Naive thymus-derived CD8-positive, alpha-beta T cell (primary cell): ENCODE data around the gene ZBTB18. TPM values are rescaled to one million over a fixed set of nuclear protein-coding genes. Genes with fewer than 3 reads are reported as not detected.

ENCODE experiments used
- ATAC-seq, 2 donors: fragments of 150-1000 bp; cut with Tn5 transposase in 1 of 2; sonication (Bioruptor Pico), chemical (Tn5 transposase) in 1 of 2; 1 replicate in 1 of 2; 2 replicates in 1 of 2; pipeline ENCODE4 v1.10.0; 2021; ENCODE audit warnings: mild to moderate bottlenecking in 2 of 2, moderate library complexity in 2 of 2
- POLR2A ChIA-PET: fragments of 350-600 bp; sonication (Branson Sonifier 250); formaldehyde crosslinking; loops from one replicate; lab custom pipeline; 2021; ENCODE audit warnings: antibody characterized with exemption; lab: Charles Lee
- DNase-seq, 10 donors: peaks; one replicate each; pipeline versions ENCODE4 v3.0.0 to v3.0.0-alpha.2; 2020 to 2022
- H3K27ac Mint-ChIP-seq, 10 donors: one replicate each; pipeline ENCODE4 v1.8.0; 2020 to 2022; ENCODE audit warnings: mild to moderate bottlenecking in 10 of 10, mixed read lengths in 10 of 10, moderate library complexity in 4 of 10, inconsistent platforms in 1 of 10
- H3K27me3 Mint-ChIP-seq, 5 donors: one replicate each; pipeline ENCODE4 v1.8.0; 2021 to 2022; ENCODE audit warnings: mixed read lengths in 5 of 5
- H3K36me3 Mint-ChIP-seq, 3 donors: one replicate each; pipeline ENCODE4 v1.8.0; 2020 to 2022; ENCODE audit warnings: mixed read lengths in 3 of 3, mild to moderate bottlenecking in 2 of 3, inconsistent platforms in 1 of 3
- H3K4me1 Mint-ChIP-seq, 4 donors: one replicate each; pipeline ENCODE4 v1.8.0; 2021 to 2022; ENCODE audit warnings: mixed read lengths in 4 of 4
- H3K4me3 Mint-ChIP-seq, 10 donors: one replicate each; pipeline ENCODE4 v1.8.0; 2020 to 2022; ENCODE audit warnings: mild to moderate bottlenecking in 10 of 10, mixed read lengths in 10 of 10, moderate library complexity in 6 of 10, inconsistent platforms in 1 of 10
- H3K9me3 Mint-ChIP-seq, 9 donors: one replicate each; pipeline ENCODE4 v1.8.0; 2020 to 2022; ENCODE audit warnings: mixed read lengths in 9 of 9, mild to moderate bottlenecking in 3 of 9, inconsistent platforms in 1 of 9, moderate library complexity in 1 of 9
- polyA plus RNA-seq, 3 donors: library from polyadenylated mRNA; unstranded; fragments of 300-500 nt; fragmentation: Illumina TruSeq; gene quantifications; one replicate each; pipeline ENCODE4 v1.2.3, GENCODE V29; 2021
- total RNA-seq, 8 experiments: library from RNA in 2 of 8; stranded (reverse) in 2 of 8; gene quantifications; one replicate each; pipeline ENCODE4 v1.2.3 and lab custom pipeline; 2021 to 2026

The ZBTB18 gene
- total and polyA plus RNA-seq, 5 experiments from 2014 or later = 2.7 to 71.8 (median 5.0) TPM

GRCh38 chr1:244019982-244020485 is 31.0 kb upstream of the ZBTB18 start:
- Mint-ChIP-seq H3K27me3 (peaks cover 0 to 5% (median 0%) of the 10 kb centered on the region in 5 donors), H3K4me3 (no peak overlapping the region), H3K27ac (no peak overlapping the region), H3K9me3 (peaks cover 0 to 13% (median 0%) of the 10 kb centered on the region in 9 donors), H3K4me1 (no peaks in the 10 kb centered on the region), H3K36me3 (peaks cover 0 to 5% (median 0%) of the 10 kb centered on the region in 3 donors)
- DNase-seq (no peak), ATAC-seq (no peak)
- POLR2A ChIA-PET = interaction anchor here (0.6 kb wide), 2 partner anchors 28 to 349 kb away, joined by 3 to 5 read pairs; no protein-coding TSS in a partner anchor

- Mint-ChIP-seq H3K27ac (no peak overlapping the region), H3K4me3 (no peak overlapping the region)
- POLR2A ChIA-PET = no interaction called here
Measured at GRCh38 chr1:244021427-244021826, 29.7 kb upstream of the ZBTB18 start.

GRCh38 chr1:244022311-244022710 is 28.8 kb upstream of the ZBTB18 start:
- no peak overlapping the region for H3K27ac Mint-ChIP-seq
- no peak for ATAC-seq
- H3K9me3 Mint-ChIP-seq = peaks cover 0 to 13% (median 0%) of the 10 kb centered on the region in 9 donors
- H3K4me3 Mint-ChIP-seq = no peak overlapping the region
- POLR2A ChIA-PET = no interaction called here
- peaks cover 0 to 5% (median 0%) of the 10 kb centered on the region in 3 donors for H3K36me3 Mint-ChIP-seq
- no peak for DNase-seq
- H3K4me1 Mint-ChIP-seq = no peaks in the 10 kb centered on the region
- H3K27me3 Mint-ChIP-seq = peaks cover 0 to 5% (median 0%) of the 10 kb centered on the region in 5 donors

More at GRCh38 chr1:244021427-244021826, 29.7 kb upstream of the ZBTB18 start:
- ATAC-seq (no peak), DNase-seq (no peak)
- peaks cover 0 to 13% (median 0%) of the 10 kb centered on the region in 9 donors for H3K9me3 Mint-ChIP-seq
- no peaks in the 10 kb centered on the region for H3K4me1 Mint-ChIP-seq
- peaks cover 0 to 5% (median 0%) of the 10 kb centered on the region in 5 donors for H3K27me3 Mint-ChIP-seq
- peaks cover 0 to 5% (median 0%) of the 10 kb centered on the region in 3 donors for H3K36me3 Mint-ChIP-seq

GRCh38 chr1:244022864-244023440 is 28.1 kb upstream of the ZBTB18 start:
- Mint-ChIP-seq H3K27ac (peak overlapping the region in 1 of 10 donors; percentile 30), H3K4me3 (no peak overlapping the region), H3K36me3 (peaks cover 0 to 5% (median 0%) of the 10 kb centered on the region in 3 donors), H3K9me3 (peaks cover 0 to 11% (median 0%) of the 10 kb centered on the region in 9 donors), H3K27me3 (peaks cover 0 to 5% (median 0%) of the 10 kb centered on the region in 5 donors), H3K4me1 (no peaks in the 10 kb centered on the region)
- POLR2A ChIA-PET = no interaction called here
- no peak for ATAC-seq
- DNase-seq = no peak

GRCh38 chr1:244027491-244028145 is 23.5 kb upstream of the ZBTB18 start:
- no peak for DNase-seq
- H3K27me3 Mint-ChIP-seq = peaks cover 0 to 1% (median 0%) of the 10 kb centered on the region in 5 donors
- no peaks in the 10 kb centered on the region for H3K9me3 Mint-ChIP-seq
- no peaks in the 10 kb centered on the region for H3K4me1 Mint-ChIP-seq
- no peak for ATAC-seq
- POLR2A ChIA-PET = no interaction called here
- no peak overlapping the region for H3K27ac Mint-ChIP-seq
- H3K36me3 Mint-ChIP-seq = no peaks in the 10 kb centered on the region
- no peak overlapping the region for H3K4me3 Mint-ChIP-seq

DNA sequence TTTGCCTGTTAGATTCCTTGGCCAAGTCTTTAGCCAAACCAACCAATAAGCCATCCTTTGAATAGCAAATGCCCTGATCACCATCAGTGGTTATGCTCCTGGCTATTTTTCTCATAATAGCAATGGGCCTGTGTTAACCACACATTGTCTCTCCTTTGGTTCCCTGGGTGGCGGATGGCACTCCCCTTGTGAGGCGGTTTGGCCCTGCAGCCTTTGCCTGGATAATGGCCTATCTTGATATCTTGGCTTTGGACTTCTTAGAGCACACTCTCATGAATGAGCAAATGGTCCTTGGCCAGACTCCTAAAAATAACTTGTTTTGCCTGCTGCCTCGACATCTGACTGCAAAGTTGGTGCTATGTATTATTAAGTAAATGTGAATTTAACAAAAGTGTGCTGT is 22.4 kb upstream of the ZBTB18 start:
- POLR2A ChIA-PET = no interaction called here
- no peaks in the 10 kb centered on the region for H3K36me3 Mint-ChIP-seq
- DNase-seq = no peak
- no peaks in the 10 kb centered on the region for H3K4me1 Mint-ChIP-seq
- H3K9me3 Mint-ChIP-seq = no peaks in the 10 kb centered on the region
- no peak overlapping the region for H3K27ac Mint-ChIP-seq
- H3K4me3 Mint-ChIP-seq = no peak overlapping the region
- ATAC-seq = no peak
- H3K27me3 Mint-ChIP-seq = peaks cover 0 to 4% (median 1%) of the 10 kb centered on the region in 5 donors

- POLR2A ChIA-PET = no interaction called here
Measured at GRCh38 chr1:244029124-244029523, 22.0 kb upstream of the ZBTB18 start.

GRCh38 chr1:244030481-244031040 is 20.5 kb upstream of the ZBTB18 start:
- POLR2A ChIA-PET = no interaction called here
- no peak for DNase-seq
- no peaks in the 10 kb centered on the region for H3K4me1 Mint-ChIP-seq
- H3K27ac Mint-ChIP-seq = no peak overlapping the region
- H3K27me3 Mint-ChIP-seq = peaks cover 0 to 5% (median 1%) of the 10 kb centered on the region in 5 donors
- H3K36me3 Mint-ChIP-seq = no peaks in the 10 kb centered on the region
- H3K9me3 Mint-ChIP-seq = no peaks in the 10 kb centered on the region
- no peak overlapping the region for H3K4me3 Mint-ChIP-seq
- no peak for ATAC-seq

More at GRCh38 chr1:244029124-244029523, 22.0 kb upstream of the ZBTB18 start:
- ATAC-seq (no peak), DNase-seq (no peak)
- H3K4me3 Mint-ChIP-seq = no peak overlapping the region
- no peaks in the 10 kb centered on the region for H3K36me3 Mint-ChIP-seq
- no peak overlapping the region for H3K27ac Mint-ChIP-seq
- no peaks in the 10 kb centered on the region for H3K9me3 Mint-ChIP-seq
- no peaks in the 10 kb centered on the region for H3K4me1 Mint-ChIP-seq
- H3K27me3 Mint-ChIP-seq = peaks cover 0 to 5% (median 1%) of the 10 kb centered on the region in 5 donors

DNA sequence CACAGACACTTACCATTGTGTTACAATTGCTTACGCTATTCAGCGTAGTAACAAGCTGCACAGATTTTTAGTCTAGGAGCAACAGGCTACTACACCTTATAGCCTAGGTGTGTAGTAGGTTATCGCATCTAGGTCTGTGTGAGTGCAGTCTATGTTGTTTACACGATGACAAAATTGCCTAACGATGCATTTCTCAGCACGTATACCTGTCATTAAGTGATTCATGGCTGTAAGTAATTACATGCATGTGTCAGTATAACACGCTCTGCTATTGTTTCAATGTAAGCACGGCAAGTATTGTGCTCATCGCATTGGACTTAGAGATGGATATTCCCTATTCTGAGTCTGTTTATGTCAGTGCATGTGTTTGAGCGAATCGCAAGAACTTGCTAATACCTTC is 15.7 kb upstream of the ZBTB18 start:
- Mint-ChIP-seq H3K9me3 (no peaks in the 10 kb centered on the region), H3K27me3 (peaks cover 0 to 6% (median 2%) of the 10 kb centered on the region in 5 donors), H3K4me3 (no peak overlapping the region), H3K36me3 (no peaks in the 10 kb centered on the region), H3K27ac (no peak overlapping the region), H3K4me1 (no peaks in the 10 kb centered on the region)
- POLR2A ChIA-PET = no interaction called here
- no peak for DNase-seq
- no peak for ATAC-seq

GRCh38 chr1:244037252-244037651 is 13.8 kb upstream of the ZBTB18 start:
- Mint-ChIP-seq H3K4me1 (no peaks in the 10 kb centered on the region), H3K4me3 (no peak overlapping the region), H3K27ac (no peak overlapping the region), H3K9me3 (no peaks in the 10 kb centered on the region), H3K27me3 (peaks cover 0 to 6% (median 2%) of the 10 kb centered on the region in 5 donors), H3K36me3 (no peaks in the 10 kb centered on the region)
- no peak for DNase-seq
- POLR2A ChIA-PET = no interaction called here
- ATAC-seq = no peak

GRCh38 chr1:244041466-244042120 is 9.5 kb upstream of the ZBTB18 start:
- Mint-ChIP-seq H3K9me3 (no peaks in the 10 kb centered on the region), H3K4me1 (peaks cover 0 to 15% (median 8%) of the 10 kb centered on the region in 4 donors), H3K27ac (no peak overlapping the region), H3K36me3 (no peaks in the 10 kb centered on the region), H3K27me3 (peaks cover 0 to 2% (median 0%) of the 10 kb centered on the region in 5 donors), H3K4me3 (no peak overlapping the region)
- DNase-seq = no peak
- ATAC-seq = no peak
- POLR2A ChIA-PET = no interaction called here

- Mint-ChIP-seq H3K4me3 (no peak overlapping the region), H3K36me3 (no peaks in the 10 kb centered on the region), H3K9me3 (no peaks in the 10 kb centered on the region), H3K27ac (no peak overlapping the region), H3K27me3 (peaks cover 0 to 2% (median 0%) of the 10 kb centered on the region in 5 donors), H3K4me1 (peaks cover 0 to 19% (median 13%) of the 10 kb centered on the region in 4 donors)
- POLR2A ChIA-PET = interaction anchor here (0.7 kb wide), 1 partner anchor 67 kb away, joined by 3 read pairs; no protein-coding TSS in a partner anchor
- ATAC-seq (no peak), DNase-seq (no peak)
Measured at GRCh38 chr1:244042293-244042692, 8.8 kb upstream of the ZBTB18 start.
